HG03135 (cell line): ENCODE measurements around the gene ADAM22.

Experiments
- ATAC-seq: cut with Tn5 transposase; IDR thresholded peaks from one replicate; pipeline ENCODE4 v1.9.1; 2021; ENCODE audit warnings: mild to moderate bottlenecking, moderate library complexity; ENCODE audit not compliant: unreplicated experiment

The ADAM22 gene

DNA sequence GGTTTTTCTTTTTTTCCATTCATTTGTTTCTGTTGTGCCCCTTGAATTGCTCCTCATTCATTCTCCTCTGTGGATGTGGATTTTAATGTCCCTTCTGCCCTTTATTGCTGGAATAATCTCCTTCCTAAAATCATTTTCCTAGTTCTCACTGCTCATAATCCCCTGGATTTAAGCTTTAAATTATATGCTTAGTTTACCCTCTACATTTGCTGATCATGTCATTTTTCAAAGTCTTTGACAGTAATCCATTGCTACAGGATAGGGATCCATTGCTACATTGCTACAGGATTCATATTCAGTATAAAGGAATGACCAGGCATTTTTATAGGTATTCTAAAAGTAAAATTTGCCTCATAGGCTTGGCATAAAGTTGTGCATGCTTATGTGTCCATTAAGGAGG lies 14.3 kb downstream of the ADAM22 start:
- no peak for ATAC-seq

- ATAC-seq, result no peak
These were observed 25.3 kb downstream of the ADAM22 start for GRCh38 chr7:87959336-87959735.

DNA sequence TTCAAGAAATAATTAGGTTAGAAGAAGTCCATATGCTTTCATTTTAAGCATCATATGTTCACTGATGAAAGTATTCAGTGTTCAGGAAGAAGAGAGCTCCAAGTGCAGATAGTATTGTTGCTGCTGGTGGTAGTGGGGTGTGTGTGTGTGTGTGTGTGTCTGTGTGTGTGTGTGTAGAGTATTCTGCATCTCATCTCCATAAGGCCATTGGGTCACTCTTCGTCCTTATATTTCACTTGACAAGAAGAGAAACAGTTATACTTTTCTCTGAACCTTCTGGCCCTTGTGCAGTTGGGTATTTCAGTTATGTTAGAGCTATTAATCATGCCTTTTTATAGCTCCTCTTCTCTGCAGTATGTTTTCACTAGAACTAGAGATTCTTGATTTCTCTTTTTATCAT lies 26.2 kb downstream of the ADAM22 start:
- ATAC-seq, result no peak

DNA sequence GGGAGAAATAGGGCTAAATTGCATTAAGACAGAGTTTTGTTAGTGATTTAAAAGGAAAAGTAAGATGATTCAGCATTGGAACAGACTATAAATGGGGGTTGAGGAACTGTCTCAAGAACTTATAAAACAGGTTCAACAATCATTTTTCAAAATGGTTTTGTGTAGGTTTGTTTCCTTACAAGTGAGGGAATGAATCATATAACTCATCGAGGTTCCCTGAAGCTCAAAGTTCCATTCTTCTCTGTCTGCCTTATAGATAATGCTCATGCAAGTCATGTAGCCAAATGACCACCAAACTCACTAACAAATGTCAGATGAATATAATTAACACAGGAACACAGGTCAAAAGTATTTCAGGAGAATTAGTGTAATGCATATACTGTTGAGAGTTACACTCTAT lies 27.7 kb downstream of the ADAM22 start:
- no peak for ATAC-seq

DNA sequence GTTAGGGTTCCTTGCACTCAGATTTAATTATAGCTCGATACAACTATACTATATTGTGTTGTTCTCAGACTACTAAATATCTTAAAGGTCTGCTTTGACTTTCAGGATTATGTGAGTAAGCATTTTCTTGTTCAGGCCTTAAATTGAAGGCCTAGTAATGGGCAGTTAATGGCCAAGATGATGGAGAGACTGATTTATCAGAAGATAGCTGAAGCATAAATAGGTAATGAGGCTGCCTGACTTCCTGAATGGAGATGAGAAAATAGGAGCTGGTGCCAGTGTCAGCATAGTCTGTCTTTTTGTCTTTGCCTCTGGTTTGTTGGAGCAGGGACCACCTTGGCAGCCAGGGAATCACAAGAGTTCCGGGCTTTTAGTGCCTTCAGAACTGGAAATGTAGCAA lies 32.2 kb downstream of the ADAM22 start:
- ATAC-seq, result no peak

DNA sequence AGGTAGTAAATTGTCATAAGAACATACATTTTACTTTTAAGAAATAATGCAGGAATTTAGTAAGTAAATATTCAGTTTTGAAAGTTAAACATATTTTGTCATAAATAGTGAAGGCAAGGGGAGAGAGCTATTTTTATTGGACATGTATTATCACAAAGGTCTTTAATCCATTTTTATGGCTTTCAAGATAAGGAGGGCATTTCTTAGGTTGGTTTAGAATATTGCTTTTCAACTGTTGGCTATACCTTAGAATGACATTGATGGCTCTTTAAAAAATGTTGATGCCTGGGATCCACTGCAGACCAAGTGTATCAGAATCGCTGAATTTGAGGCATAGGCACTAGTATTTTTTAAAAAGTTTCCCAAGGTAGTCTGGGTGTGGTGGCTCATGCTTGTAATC lies 34.0 kb downstream of the ADAM22 start:
- no peak for ATAC-seq

GRCh38 chr7:87982116-87982515 lies 48.1 kb downstream of the ADAM22 start:
- ATAC-seq, result no peak

DNA sequence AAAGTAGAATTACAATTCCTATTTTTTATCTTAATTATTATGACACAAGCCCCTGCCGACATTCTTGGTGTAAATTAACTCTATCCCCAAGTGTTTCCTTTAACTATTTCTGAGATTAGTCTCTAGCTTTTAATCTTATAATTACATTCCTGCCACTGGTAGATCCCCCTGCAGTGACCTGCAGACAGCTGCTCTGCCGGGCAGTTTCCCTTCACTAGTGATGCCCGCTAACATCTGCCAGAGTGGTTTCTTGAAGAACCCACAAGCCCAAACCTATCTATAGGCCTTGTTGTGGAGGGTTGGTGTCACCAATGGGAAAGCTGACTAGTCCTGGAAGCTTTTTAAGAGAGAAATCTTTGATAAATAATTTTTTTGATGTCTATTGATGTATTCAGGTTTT lies 50.0 kb downstream of the ADAM22 start:
- ATAC-seq, result no peak

GRCh38 chr7:87993269-87993668 lies 59.2 kb downstream of the ADAM22 start:
- ATAC-seq, result no peak

DNA sequence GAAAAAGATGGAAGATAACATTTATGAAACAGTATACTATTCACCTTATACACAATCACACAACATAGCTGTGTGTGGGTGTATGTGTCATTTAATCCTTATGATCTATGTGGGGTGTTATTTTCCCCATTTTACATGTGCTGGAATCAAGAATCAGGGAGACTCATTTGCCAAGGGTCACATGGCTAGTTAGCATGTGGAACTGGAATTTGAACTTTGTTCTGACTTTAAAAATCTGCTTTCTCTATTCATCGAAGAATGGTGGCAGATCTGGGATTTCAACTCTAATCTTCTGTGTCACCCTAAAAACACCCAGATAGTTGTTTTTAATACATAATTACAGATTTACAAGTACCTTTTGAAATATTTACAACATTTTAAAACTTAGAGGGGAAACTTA lies 65.2 kb downstream of the ADAM22 start:
- ATAC-seq, result no peak

- ATAC-seq, result no peak
These were observed 67.9 kb downstream of the ADAM22 start for GRCh38 chr7:88001744-88002530.

- ATAC-seq, result no peak
These were observed 68.6 kb downstream of the ADAM22 start for GRCh38 chr7:88002617-88003016.

GRCh38 chr7:88003581-88003980 lies 69.5 kb downstream of the ADAM22 start:
- no peak for ATAC-seq

DNA sequence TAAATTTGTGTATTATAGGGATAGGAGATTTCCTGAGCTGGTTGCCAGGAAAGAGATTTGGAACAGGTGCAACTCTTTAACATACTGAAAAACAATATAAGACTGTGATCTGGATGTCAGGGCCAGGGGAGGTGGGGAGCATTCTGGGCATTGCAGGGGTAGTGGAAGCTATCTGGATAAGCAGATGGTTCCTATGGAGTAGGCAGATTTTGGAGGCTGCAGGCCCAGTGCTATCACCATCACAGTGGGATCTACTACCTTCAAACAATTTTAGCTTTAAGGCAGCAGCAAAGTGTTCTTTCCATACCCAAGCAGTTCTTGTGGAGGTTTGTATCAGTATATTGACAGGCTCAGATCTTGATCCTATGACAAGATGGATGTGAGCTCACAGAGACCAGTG lies 71.1 kb downstream of the ADAM22 start:
- ATAC-seq, result no peak

- no peak for ATAC-seq
These were observed 75.6 kb downstream of the ADAM22 start for GRCh38 chr7:88009651-88010050.

DNA sequence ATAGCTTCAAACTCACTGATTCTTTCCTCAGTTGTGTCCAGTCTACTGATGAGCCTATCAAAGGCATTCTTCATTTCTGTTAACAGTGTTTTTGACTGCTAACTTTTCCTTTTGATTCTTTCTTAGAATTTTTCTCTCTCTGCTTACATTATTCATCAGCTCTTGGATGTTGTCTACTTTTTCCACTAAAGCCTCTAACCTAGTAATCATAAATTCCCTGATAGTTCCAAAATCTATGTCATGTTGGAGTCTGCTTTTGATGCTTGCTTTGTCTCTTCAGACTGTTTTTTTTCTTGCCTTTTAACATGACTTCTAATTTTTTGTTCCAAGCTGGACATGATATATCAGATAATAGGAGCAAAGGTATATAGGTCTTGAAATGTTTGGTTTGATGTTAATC lies 78.0 kb downstream of the ADAM22 start:
- ATAC-seq, result no peak

DNA sequence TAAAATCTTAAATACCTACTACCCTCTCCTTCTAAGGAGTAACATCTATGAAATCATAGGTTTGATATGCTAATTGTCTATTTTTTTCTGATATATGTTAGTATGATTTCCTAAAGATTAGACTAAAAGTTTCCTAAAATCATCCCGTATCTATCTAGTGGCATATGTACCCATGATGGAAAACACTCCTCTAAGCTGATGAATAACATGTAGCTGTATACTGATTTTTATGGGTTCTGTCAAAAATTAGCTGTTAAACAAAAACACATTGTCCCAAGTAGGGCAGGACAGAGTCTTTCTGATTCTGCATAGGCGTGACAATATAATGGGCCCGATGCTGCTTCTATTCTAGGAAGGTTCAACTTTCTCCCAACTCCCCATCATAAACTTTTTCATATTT lies 79.9 kb downstream of the ADAM22 start:
- ATAC-seq, result no peak

- ATAC-seq, result no peak
These were observed 80.5 kb downstream of the ADAM22 start for GRCh38 chr7:88014581-88014980.

- no peak for ATAC-seq
These were observed 81.3 kb downstream of the ADAM22 start for GRCh38 chr7:88015309-88015708.

DNA sequence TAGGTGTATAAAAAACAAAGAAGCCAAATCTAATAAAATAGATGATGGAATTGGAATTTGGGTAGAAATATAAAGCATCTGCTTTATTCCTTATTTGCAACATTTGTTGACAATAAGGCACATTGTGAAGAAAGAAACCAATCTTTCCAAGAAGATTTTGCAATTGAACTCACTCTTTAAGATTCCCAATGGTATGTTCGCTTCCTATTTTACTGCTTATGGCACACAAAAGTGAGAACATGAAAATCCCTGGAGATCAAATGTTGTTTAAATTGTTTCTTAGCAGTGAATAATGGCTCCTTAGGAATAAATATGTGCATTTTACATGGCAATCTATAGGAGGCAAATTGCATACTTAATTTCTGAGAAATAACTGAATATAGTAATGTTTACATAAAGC lies 84.5 kb downstream of the ADAM22 start:
- ATAC-seq, result no peak

DNA sequence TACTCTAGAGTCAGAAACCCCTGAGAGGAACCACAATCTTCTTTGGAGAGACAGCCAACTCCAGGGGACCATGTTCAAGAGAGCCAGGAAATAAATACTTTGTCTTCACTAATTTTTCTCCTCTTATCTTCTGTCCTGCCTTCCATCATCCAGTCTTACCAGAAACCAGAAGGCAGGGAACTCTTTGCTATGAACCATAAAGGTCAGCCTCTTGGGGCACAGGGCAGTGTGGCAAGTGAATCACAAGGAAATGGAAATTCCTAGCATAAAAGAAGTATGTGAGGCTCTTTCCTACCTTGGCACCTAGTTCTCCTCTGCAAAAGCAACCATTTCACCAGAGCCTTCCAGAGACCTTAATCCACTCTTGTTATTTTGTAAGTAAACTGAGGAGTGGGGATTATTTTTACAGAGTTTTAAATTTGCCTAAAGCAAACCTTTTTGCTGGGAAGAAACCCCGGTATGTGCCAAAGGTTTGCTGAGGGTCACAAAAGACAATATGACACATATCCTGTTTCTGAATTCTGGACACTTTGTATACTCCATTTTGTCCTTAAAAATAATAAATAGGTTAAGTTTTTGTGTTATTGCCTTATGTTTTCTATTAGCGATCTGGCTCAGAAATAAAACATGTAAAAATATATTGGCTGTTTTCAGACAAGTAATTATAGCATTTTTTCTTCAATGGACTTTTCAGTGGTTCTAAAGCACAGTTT lies 87.1 kb downstream of the ADAM22 start:
- no peak for ATAC-seq

DNA sequence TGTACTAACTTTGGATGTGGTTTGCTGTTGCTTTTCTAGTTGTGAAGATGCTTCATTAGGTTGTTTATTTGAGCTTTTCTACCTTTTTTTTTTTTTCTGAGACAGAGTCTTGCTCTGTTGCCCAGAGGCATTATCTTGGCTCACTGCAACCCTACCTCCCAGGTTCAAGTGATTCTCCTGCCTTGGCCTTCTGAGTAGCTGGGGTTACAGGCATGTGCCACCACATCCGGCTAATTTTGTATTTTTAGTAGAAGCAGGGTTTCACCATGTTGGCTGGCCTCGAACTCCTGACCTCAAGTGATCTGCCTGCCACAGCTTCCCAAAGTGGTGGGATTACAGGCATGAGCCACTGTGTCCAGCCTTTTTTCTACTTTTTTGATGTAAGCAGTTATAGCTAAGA lies 93.7 kb downstream of the ADAM22 start:
- ATAC-seq, result no peak
